ENCODE measurements around the gene ZNF658.
"Not testable (repeated sequence)": the region's sequence is repeated elsewhere in the genome, so short reads cannot be mapped to it uniquely, and the experiment has no call there.

Gene ZNF658

DNA sequence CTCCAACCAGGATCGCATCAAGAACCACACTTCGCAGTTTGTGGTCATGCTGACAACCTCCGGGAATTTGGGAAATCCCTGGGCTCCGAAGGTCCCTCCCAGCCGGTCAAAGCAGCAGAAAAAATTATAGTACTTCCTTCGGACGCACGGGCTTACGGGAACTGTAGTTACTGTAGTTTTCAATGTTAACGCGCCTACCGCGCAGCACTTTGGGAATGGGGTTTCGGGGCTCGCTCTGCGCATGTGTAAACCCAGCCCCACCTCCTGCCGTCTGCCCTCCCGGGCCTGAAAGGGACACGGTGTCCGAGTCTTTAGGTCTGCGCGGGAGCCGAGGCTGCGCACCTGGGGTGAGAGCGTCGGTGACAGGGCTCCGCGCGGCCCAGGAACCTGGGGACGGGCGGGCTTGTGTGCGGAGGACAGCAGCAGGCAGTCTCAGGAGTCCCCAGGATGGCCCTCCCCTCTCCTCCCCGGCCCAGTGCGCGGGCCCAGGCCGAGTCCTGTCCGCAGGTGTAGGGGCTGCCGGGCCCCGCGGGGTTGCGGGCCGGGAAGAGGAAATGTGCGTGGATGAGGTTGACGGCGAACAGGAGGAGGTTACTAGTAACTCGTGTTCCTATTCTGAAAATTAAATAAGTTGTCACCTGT, at the start of gene ZNF658:
Gene ZNF658 (plus strand): TSS at position 236 of the 642 bp plus-strand sequence. CDS start 2,837 bp downstream, outside the sequence.
- peak; percentile 17 to 76 (median 48) for DNase-seq (ENCODE audit: low read depth in 3 of 3)

DNA sequence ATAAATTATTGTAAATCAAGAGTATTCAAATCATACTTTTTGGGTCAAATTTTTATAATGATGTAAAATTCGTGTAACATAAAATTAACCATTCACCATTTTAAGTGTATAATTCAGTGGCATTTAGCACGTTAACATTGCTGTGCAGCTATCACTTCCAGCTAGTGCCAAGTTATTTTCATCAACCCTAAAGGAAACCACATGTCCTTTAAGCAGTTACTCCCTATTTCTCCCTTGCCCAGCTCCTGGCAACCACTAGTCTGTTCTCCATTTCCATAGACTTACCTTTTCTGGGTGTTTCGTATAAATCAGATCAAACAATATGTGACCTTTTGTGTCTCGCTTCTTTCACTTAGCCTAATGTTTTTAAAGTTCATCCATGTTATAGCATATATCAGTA, 38.8 kb upstream of the ZNF658 start:
- not testable (repeated sequence) for DNase-seq (ENCODE audit: low read depth in 3 of 3)

GRCh38 chr9:66868660-66869059, 31.9 kb upstream of the ZNF658 start:
- not testable (repeated sequence) for DNase-seq (ENCODE audit: low read depth in 3 of 3)

DNA sequence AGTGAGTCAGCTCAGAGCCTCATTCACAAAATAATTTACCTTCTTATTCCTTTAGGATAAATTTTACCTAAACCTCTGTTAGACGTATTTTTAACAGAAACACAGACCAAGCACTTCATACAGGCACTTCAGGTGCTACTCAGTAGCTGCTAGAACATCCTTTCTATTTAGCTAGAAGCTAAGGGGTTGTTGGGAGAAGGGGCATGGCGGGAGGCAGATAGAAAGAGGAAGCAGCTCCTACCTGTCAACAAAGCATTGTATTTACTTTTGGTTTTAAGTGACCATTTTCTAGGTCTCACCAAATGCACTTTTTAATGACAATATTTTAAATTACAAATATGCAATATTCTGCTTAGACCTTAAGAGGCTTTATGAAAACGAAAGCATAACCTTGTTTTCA, 19.9 kb upstream of the ZNF658 start:
- not testable (repeated sequence) for DNase-seq (ENCODE audit: low read depth in 3 of 3)

DNA sequence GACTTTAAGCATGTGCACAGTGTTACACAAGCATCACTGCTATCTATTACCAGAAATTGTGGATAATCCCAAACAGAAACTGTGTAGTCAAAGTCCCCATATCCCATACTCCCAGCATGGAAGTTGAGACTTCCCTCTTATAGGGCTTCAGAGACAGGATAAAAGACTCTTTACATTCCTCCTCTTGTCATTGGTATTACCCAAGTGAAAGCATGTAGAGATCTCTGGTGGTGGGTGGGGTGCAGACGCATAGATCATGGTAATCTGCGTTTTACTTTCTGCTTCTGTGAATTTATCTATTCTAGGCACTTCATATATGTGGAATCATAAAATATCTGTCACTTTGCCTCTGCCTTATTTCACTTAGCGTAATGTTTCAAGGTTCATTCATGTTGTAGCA, 18.7 kb upstream of the ZNF658 start:
- DNase-seq (ENCODE audit: low read depth in 3 of 3), result not testable (repeated sequence)

DNA sequence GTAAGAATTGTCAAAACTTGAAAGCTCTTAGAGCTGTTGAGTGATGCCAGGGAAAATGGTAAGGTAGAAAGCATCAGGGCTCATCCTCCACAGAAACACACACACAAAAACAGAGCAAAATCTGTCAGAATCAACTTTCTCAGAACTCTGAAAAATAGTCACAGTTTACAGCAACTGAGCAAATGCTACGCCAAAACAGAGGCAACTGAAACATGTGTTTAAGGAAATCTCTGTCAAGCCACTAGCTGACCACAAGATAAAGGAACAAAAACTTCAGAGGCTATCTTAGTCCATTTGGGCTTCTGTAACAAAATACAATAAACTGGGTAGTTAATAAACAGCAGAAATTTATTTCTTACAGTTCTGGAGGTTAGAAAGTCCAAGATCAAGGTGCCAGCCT, 10.2 kb upstream of the ZNF658 start:
- DNase-seq (ENCODE audit: low read depth in 3 of 3), result not testable (repeated sequence)

- not testable (repeated sequence) for DNase-seq (ENCODE audit: low read depth in 3 of 3)
Measured at GRCh38 chr9:66901141-66901540, 616 bp downstream of the ZNF658 start.

DNA sequence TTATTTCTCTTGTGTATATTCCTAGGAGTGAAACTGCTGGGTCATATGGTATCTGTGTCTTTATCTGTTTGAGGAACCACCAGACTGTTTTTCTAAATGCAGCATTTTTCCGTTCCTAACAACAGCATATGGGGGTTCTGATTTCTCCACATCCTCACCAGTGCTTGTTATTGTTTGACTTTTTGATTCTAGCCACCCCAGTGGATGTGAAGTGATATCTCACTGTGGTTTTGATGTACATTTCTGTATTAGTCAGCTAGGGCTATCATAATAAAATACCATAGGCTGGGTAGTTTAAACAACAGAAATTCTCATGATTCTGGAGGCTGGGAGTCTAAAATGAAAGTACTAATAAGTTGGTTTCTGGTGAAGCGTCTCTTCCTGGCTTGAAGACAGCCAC, 9.0 kb downstream of the ZNF658 start:
- DNase-seq (ENCODE audit: low read depth in 3 of 3), result not testable (repeated sequence)

GRCh38 chr9:66920072-66920471, 19.5 kb downstream of the ZNF658 start:
- DNase-seq (ENCODE audit: low read depth in 3 of 3), result not testable (repeated sequence)

GRCh38 chr9:66936194-66936870, 35.8 kb downstream of the ZNF658 start:
- DNase-seq (ENCODE audit: low read depth in 3 of 3), result not testable (repeated sequence)

GRCh38 chr9:66937662-66938061, 37.1 kb downstream of the ZNF658 start:
- not testable (repeated sequence) for DNase-seq (ENCODE audit: low read depth in 3 of 3)

GRCh38 chr9:66938322-66938721, 37.8 kb downstream of the ZNF658 start:
- DNase-seq (ENCODE audit: low read depth in 3 of 3), result not testable (repeated sequence)

DNA sequence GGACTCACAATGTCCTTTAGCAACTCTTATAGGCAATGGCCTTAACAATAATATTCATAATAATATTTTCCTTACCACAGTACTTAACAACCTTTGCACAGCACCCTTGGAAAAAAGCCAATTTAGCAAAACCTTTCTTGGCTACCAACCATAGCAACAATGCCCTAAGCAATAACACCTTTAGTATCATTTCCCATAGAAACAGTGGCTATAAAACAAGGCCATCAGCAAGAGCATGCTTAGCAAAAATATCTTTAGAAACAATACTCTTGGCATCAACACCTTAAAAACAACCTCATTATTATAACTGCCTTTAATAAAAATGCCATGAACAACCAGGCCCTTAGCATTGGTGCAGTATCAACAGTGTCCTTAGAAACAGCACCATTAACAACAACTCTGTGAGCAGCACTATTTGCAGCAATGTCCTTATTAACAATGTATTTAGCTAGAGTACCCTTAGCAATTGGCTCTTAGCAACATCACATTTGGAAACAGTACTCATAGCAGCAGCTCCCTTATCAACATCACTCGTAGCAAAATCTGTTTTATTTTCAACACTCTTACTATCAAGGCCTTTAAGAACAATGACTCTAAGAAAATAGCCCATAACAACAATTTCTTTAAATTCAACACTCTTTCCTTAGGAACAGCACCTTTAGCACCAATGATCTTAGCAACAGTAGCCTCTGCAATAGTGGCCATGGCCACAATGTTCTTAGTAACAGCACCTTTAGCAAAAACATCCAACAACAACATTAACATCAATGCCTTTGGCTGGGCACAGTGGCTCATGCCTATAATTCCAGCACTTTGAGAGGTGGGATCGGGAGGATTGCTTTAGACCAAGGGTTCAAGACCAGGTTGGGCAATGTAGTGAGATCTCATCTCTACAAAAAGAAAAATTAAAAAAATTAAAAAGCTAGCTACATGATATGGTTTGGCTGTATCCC, 39.6 kb downstream of the ZNF658 start:
- DNase-seq (ENCODE audit: low read depth in 3 of 3), result not testable (repeated sequence)

DNA sequence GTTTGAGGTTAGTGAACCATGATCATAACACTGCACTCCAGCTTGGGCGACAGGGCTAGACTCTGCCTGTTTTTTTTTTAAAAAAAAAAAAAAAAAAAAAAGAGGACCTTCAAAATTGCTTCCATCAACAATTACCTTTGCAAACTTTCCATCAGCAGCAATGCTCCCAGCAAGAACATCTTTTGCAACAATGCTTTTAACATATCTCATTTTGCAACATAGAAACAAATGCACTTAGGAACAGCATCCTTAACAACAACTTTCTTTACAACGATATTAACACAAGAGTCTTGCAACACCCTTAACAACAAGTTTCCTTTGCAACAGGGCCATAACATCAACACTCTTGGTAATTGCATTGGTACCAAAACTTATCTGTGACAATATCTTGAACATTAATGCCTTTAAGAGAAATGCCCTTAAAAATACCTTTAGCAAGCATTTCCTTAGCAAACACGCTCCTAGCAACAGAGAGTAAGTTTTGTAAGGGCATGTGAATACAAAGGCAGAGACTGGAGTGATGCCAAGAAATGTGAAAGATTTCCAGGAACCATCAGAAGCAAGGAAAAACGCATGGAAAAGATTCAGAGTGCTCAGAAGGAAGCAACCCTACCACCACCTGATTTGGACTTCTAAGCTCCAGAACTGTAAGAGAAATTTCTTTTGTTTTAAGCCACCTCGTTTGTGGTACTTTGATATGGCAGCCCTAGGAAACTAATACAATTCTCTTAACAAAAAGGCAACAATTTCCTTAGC, 42.1 kb downstream of the ZNF658 start:
- not testable (repeated sequence) for DNase-seq (ENCODE audit: low read depth in 3 of 3)

GRCh38 chr9:66952576-66952975, 52.1 kb downstream of the ZNF658 start:
- not testable (repeated sequence) for DNase-seq (ENCODE audit: low read depth in 3 of 3)
